Upper lobe of left lung (tissue), 4 donors: ENCODE results near the gene TMEM132A.
"Not testable (repeated sequence)": the region's sequence is repeated elsewhere in the genome, so short reads cannot be mapped to it uniquely, and the experiment has no call there.

Experiments used
- POLR2A ChIP-seq, 4 donors: fragments of 450-650 bp; IDR thresholded peaks; one replicate each; pipeline ENCODE4 v1.5.1; 2016 to 2017; ENCODE audit warnings: antibody characterized with exemption in 4 of 4, mild to moderate bottlenecking in 2 of 4
- POLR2AphosphoS5 ChIP-seq, 2 donors: sonication (generic); formaldehyde crosslinking; IDR thresholded peaks; one replicate each; pipeline ENCODE4 v1.5.1; 2017; ENCODE audit warnings: antibody characterized with exemption in 2 of 2
- TF ChIP-seq, protein P1 (sequence below), 6 experiments: fragments of 450-650 bp in 4 of 6; fragments of 200-600 bp in 2 of 6; sonication (generic) in 2 of 6; IDR thresholded peaks; one replicate each; pipeline ENCODE4 v1.5.1; 2016 to 2019; ENCODE audit warnings: antibody characterized with exemption in 6 of 6

DNA sequence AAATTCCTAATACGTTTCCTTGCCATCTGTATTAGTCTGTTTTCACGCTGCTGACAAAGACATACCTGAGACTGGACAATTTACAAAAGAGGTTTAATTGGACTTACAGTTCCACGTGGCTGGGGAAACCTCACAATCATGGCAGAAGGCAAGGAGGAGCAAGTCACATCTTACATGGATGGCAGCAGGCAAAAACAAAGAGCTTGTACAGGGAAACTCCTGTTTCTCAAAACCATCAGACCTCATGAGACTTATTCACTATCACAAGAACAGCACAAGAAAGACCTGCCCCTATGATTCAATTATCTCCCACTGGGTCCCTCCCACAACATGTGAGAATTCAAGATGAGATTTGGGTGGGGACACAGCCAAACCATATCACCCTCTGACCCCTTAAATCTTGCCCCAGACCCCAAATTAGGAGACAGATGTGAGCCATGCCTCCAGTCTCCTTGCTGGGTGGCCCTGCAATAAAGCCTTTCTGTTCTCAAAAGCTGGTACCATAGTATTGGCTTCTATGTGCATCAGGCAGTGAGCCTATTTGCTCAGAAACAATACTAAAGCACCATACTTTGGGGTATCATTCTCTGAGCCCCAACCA, 14.5 kb upstream of the TMEM132A start:
- TF ChIP-seq, protein P1, sequence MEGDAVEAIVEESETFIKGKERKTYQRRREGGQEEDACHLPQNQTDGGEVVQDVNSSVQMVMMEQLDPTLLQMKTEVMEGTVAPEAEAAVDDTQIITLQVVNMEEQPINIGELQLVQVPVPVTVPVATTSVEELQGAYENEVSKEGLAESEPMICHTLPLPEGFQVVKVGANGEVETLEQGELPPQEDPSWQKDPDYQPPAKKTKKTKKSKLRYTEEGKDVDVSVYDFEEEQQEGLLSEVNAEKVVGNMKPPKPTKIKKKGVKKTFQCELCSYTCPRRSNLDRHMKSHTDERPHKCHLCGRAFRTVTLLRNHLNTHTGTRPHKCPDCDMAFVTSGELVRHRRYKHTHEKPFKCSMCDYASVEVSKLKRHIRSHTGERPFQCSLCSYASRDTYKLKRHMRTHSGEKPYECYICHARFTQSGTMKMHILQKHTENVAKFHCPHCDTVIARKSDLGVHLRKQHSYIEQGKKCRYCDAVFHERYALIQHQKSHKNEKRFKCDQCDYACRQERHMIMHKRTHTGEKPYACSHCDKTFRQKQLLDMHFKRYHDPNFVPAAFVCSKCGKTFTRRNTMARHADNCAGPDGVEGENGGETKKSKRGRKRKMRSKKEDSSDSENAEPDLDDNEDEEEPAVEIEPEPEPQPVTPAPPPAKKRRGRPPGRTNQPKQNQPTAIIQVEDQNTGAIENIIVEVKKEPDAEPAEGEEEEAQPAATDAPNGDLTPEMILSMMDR (IDR thresholded peaks at IDR 0.05), result not testable (repeated sequence)
- TF ChIP-seq POLR2A, POLR2AphosphoS5 (IDR thresholded peaks at IDR 0.05): not testable (repeated sequence)
